ENCODE data around the gene SLC6A6.

GRCh38 chr3:14506626-14507304 is 104.4 kb downstream of the SLC6A6 start:
- TF ChIP-seq CTCF (IDR thresholded peaks at IDR 0.05) (no peak), POLR2A (IDR thresholded peaks at IDR 0.05) (no peak)

Data from stomach (tissue), 4 donors.